Esophagus muscularis mucosa (tissue), 4 donors: Measurements from ENCODE around the gene MAN1A1. TPM values are rescaled to one million over a fixed set of nuclear protein-coding genes. Genes with fewer than 3 reads are reported as not detected.

Experiments used
- DNase-seq: peaks from one replicate; pipeline ENCODE4 v3.0.0-alpha.2; 2017; ENCODE audit errors: extremely low spot score
- H3K27ac ChIP-seq, 4 donors: fragments of 200-600 bp; sonication (generic); replicated peaks in 1 of 4; 1 replicate in 3 of 4; 2 replicates in 1 of 4; pipeline ENCODE4 v1.5.1; 2016 to 2019; ENCODE audit warnings: mild to moderate bottlenecking in 1 of 4
- H3K27me3 ChIP-seq, 4 donors: fragments of 200-600 bp; sonication (generic); one replicate each; pipeline versions ENCODE4 v1.5.1 to v1.6.0; 2016 to 2019
- H3K36me3 ChIP-seq, 4 donors: fragments of 200-600 bp; sonication (generic); one replicate each; pipeline ENCODE4 v1.5.1; 2016 to 2019
- H3K4me1 ChIP-seq, 4 donors: fragments of 200-600 bp; sonication (generic); one replicate each; pipeline ENCODE4 v1.5.1; 2016 to 2019
- H3K4me3 ChIP-seq, 4 donors: fragments of 200-600 bp; sonication (generic); 1 replicate in 2 of 4; 2 replicates in 2 of 4; pipeline ENCODE4 v1.5.1; 2016 to 2019; ENCODE audit warnings: mild to moderate bottlenecking in 4 of 4, moderate library complexity in 1 of 4
- H3K9me3 ChIP-seq, 4 donors: fragments of 200-600 bp; sonication (generic); 1 replicate in 3 of 4; 2 replicates in 1 of 4; pipeline ENCODE4 v1.5.1; 2016 to 2019
- EP300 ChIP-seq: sonication (generic); formaldehyde crosslinking; IDR thresholded peaks from one replicate; pipeline ENCODE4 v1.6.1; 2017; ENCODE audit warnings: antibody characterized with exemption
- POLR2A ChIP-seq: fragments of 450-650 bp; IDR thresholded peaks from one replicate; pipeline ENCODE4 v1.6.1; 2017; ENCODE audit warnings: antibody characterized with exemption, moderate library complexity, mild to moderate bottlenecking, low read depth
- POLR2AphosphoS5 ChIP-seq, 2 donors: sonication (generic); formaldehyde crosslinking; IDR thresholded peaks; one replicate each; pipeline ENCODE4 v1.6.1; 2017; ENCODE audit warnings: antibody characterized with exemption in 2 of 2
- WGBS: methylation state at CpG from one replicate; pipeline ENCODE4 v1.1.5; 2018; 5-methylcytosine and 5-hydroxymethylcytosine counted together
- intact Hi-C: fragments of 100-400 bp; cut with DNase I; formaldehyde crosslinking; loops from one replicate; pipeline ENCODE4 v1.15.1; 2023
- total RNA-seq, 4 donors: library from RNA; depleted of rRNA; stranded (reverse); fragments of >200 nt; gene quantifications; one replicate each; pipeline versions ENCODE4 v1.1.0 to v1.2.1, GENCODE V29; 2016
- TF ChIP-seq, protein P1 (sequence below), 3 experiments: fragments of 200-600 bp in 2 of 3; fragments of 450-650 bp in 1 of 3; sonication (generic) in 2 of 3; IDR thresholded peaks; one replicate each; pipeline ENCODE4 v1.5.1; 2017 to 2019; ENCODE audit warnings: antibody characterized with exemption in 3 of 3, mild to moderate bottlenecking in 2 of 3, moderate library complexity in 1 of 3

The MAN1A1 gene
- total RNA-seq, 4 donors from 2014 or later: 79.4 to 125 (median 101) TPM

DNA sequence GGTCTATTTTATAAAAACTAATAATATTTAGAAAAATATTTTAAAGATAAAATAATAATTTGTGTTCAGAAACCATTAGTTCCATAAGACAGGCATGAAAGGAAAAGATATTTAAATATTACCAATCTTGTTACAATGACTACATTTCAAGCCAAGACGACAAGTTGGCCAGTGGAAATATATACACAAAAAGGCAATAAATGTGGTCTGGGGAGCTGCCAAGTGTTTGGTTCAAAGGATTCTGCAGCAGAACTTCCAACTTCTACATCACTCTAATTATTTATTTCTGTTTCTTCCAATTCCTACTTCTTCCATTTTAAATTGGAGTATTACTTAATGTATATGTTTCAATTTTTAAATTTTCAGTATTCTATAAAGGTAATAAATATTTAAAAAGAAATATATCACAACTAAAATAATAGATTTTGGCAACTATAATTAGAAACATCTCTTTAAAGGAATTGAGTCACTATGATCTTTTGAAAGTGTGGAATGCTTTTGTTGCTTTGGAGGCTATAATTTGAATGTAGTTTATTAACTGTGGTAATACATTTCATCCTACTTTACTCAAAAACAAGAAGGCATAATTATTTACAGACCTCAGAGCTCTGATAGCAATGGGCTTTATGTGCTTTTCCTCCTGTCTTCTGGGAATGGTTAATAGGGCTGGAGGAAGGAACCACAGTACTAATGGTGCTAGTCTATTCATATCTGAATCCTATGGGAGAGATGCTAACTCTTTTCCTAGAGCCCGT lies 141.4 kb downstream of the MAN1A1 start:
- WGBS: 62% methylated on average over 2 of the region's 2 CpGs
- Histone ChIP-seq H3K4me1 (peaks cover 0 to 34% (median 28%) of the 10 kb centered on the region in 4 donors), H3K36me3 (peaks cover 0 to 14% (median 13%) of the 10 kb centered on the region in 4 donors), H3K27me3 (no peaks in the 10 kb centered on the region), H3K9me3 (no peaks in the 10 kb centered on the region), H3K27ac (no peak overlapping the region), H3K4me3 (no peak overlapping the region)
- TF ChIP-seq POLR2A (no peak), POLR2AphosphoS5 (IDR thresholded peaks at IDR 0.05) (no peak), EP300 (no peak)
- TF ChIP-seq, protein P1, sequence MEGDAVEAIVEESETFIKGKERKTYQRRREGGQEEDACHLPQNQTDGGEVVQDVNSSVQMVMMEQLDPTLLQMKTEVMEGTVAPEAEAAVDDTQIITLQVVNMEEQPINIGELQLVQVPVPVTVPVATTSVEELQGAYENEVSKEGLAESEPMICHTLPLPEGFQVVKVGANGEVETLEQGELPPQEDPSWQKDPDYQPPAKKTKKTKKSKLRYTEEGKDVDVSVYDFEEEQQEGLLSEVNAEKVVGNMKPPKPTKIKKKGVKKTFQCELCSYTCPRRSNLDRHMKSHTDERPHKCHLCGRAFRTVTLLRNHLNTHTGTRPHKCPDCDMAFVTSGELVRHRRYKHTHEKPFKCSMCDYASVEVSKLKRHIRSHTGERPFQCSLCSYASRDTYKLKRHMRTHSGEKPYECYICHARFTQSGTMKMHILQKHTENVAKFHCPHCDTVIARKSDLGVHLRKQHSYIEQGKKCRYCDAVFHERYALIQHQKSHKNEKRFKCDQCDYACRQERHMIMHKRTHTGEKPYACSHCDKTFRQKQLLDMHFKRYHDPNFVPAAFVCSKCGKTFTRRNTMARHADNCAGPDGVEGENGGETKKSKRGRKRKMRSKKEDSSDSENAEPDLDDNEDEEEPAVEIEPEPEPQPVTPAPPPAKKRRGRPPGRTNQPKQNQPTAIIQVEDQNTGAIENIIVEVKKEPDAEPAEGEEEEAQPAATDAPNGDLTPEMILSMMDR (IDR thresholded peaks at IDR 0.05): no peak
- intact Hi-C loops: no loop called here
- DNase-seq: no peak

DNA sequence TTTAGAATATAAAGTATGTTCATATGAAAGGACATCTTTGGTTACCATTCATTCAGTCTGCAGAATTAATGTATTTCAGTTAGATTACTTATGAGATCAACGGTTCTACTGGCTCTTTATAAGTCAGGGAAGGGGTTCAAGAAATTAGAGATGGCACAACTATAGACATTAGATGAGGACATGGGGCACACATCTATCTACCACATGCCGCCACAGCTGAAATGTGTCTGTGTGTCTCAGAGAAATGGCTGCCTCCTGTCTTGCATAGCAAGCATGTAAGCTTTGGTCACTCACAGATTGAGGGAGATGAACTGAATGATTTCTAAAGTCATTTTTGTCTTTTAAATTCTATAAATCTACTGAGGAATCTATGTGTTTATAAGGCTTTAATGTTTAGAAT lies 142.2 kb downstream of the MAN1A1 start:
- TF ChIP-seq EP300: no peak
- TF ChIP-seq POLR2A: no peak
- TF ChIP-seq, protein P1 (IDR thresholded peaks at IDR 0.05): no peak
- TF ChIP-seq POLR2AphosphoS5 (IDR thresholded peaks at IDR 0.05): no peak
- Histone ChIP-seq H3K27me3 (no peaks in the 10 kb centered on the region), H3K4me1 (peaks cover 0 to 34% (median 28%) of the 10 kb centered on the region in 4 donors), H3K9me3 (no peaks in the 10 kb centered on the region), H3K27ac (no peak overlapping the region), H3K36me3 (peaks cover 0 to 20% (median 19%) of the 10 kb centered on the region in 4 donors), H3K4me3 (no peak overlapping the region)
- intact Hi-C loops: no loop called here
- WGBS: 97% methylated on average over 2 of the region's 2 CpGs
- no peak for DNase-seq

DNA sequence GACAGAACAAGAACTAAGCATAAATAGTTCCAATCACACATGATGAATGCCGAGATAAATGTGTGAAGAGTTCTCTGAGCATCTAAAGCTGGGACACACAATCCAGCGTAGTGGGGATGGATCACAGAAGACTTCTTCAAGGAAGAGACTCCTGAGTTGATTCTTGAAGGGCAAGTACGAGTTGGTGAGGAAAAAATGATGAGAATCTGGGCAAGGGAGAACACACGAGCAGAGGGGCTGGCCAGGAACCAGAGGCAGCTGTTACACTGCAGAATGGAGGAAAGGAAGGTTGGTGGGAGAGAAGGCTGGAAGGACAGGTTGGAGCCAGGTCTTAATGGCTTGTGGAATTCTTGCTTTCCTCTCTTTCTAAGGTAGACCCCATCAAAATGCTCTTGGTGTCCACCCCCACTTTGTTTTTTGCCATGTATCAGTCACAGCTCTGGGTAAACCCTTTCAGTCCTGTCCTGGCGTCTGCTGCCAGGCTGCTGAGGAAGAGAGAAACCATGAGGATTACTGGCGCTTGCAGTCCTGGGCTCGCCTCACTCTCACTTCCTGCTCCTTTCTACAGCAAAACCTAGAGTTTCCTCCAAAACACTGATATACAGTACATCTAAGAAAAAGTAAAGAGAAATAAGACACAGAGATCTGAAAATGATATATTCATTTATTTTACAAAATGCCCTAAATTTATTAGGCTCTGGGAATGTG lies 143.5 kb downstream of the MAN1A1 start:
- no peak for TF ChIP-seq EP300
- no peak for TF ChIP-seq POLR2AphosphoS5 (IDR thresholded peaks at IDR 0.05)
- TF ChIP-seq, protein P1 (IDR thresholded peaks at IDR 0.05): no peak
- no peak for TF ChIP-seq POLR2A
- Histone ChIP-seq H3K4me3 (no peak overlapping the region), H3K4me1 (peaks cover 0 to 32% (median 24%) of the 10 kb centered on the region in 4 donors), H3K27me3 (no peaks in the 10 kb centered on the region), H3K27ac (no peak overlapping the region), H3K36me3 (peaks cover 0 to 30% (median 22%) of the 10 kb centered on the region in 4 donors), H3K9me3 (no peaks in the 10 kb centered on the region)
- no peak for DNase-seq
- intact Hi-C loops: no loop called here
- 71% methylated on average over 7 of the region's 7 CpGs for WGBS

DNA sequence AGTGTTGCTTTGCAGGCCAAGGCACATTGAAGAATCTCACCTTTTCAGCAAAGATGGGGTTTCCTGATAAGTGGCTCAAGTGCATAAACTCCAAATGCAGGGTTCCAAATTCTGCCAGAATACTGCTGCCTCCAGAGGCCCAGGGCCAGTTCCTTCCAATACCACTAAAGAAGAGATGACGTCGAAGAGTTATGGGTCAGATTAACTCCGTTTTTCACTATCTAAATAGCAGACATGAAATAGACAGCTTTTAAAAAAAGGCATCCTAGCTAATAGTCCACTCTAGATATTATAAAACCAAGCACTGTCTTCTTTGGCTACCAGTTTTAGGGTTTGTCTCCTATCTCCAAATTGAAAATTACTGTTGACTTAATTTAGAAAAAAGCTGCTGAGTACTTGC lies 144.8 kb downstream of the MAN1A1 start:
- Histone ChIP-seq H3K36me3 (peaks cover 0 to 40% (median 28%) of the 10 kb centered on the region in 4 donors), H3K27ac (no peak overlapping the region), H3K4me1 (peaks cover 0 to 21% (median 16%) of the 10 kb centered on the region in 4 donors), H3K9me3 (no peaks in the 10 kb centered on the region), H3K4me3 (no peak overlapping the region), H3K27me3 (no peaks in the 10 kb centered on the region)
- no peak for DNase-seq
- TF ChIP-seq POLR2AphosphoS5 (IDR thresholded peaks at IDR 0.05): no peak
- TF ChIP-seq, protein P1 (IDR thresholded peaks at IDR 0.05): no peak
- no peak for TF ChIP-seq EP300
- no peak for TF ChIP-seq POLR2A
- intact Hi-C loops: no loop called here
- 96% methylated on average over 3 of the region's 3 CpGs for WGBS
